H9 (cell line): ENCODE data around the gene KCNMB2. TPM values are rescaled to one million over a fixed set of nuclear protein-coding genes. Genes with fewer than 3 reads are reported as not detected.

ENCODE experiments used
- DNase-seq: peaks from one replicate; pipeline ENCODE4 v3.0.0-alpha.2; 2017
- H2AFZ ChIP-seq: one replicate; pipeline ENCODE4 v1.6.1; 2013; ENCODE audit warnings: mild to moderate bottlenecking, low read length, control low read depth, moderate library complexity
- H2AK5ac ChIP-seq: 2 replicates; pipeline ENCODE4 v1.6.1; 2013; ENCODE audit warnings: low read length, control low read depth, mixed read lengths; ENCODE audit not compliant: insufficient read length
- H2BK120ac ChIP-seq: one replicate; pipeline ENCODE4 v1.6.1; 2013; ENCODE audit warnings: low read depth, mild to moderate bottlenecking, low read length, control low read depth, inconsistent platforms; ENCODE audit not compliant: poor library complexity, severe bottlenecking
- H2BK12ac ChIP-seq: 2 replicates; pipeline ENCODE4 v1.6.1; 2013; ENCODE audit warnings: low read length, control low read depth, mixed read lengths, low read depth; ENCODE audit not compliant: insufficient read length
- H2BK15ac ChIP-seq: 2 replicates; pipeline ENCODE4 v1.6.1; 2013; ENCODE audit warnings: low read depth, low read length, control low read depth
- H2BK20ac ChIP-seq: one replicate; pipeline ENCODE4 v1.6.1; 2013; ENCODE audit warnings: low read depth, mild to moderate bottlenecking, low read length, control low read depth, inconsistent platforms; ENCODE audit not compliant: poor library complexity, severe bottlenecking
- H2BK5ac ChIP-seq: 2 replicates; pipeline ENCODE4 v1.6.1; 2013; ENCODE audit warnings: low read length, control low read depth, mixed read lengths; ENCODE audit not compliant: insufficient read length
- H3K14ac ChIP-seq: 2 replicates; pipeline ENCODE4 v1.6.1; 2013; ENCODE audit warnings: low read length, control low read depth; ENCODE audit not compliant: insufficient read depth
- H3K18ac ChIP-seq: 2 replicates; pipeline ENCODE4 v1.6.1; 2013; ENCODE audit warnings: low read depth, mild to moderate bottlenecking, mixed read lengths, low read length, control low read depth; ENCODE audit not compliant: insufficient read length
- H3K23ac ChIP-seq: 2 replicates; pipeline ENCODE4 v1.6.1; 2013; ENCODE audit warnings: low read length, control low read depth, mixed read lengths, low read depth; ENCODE audit not compliant: insufficient read length
- H3K23me2 ChIP-seq: 2 replicates; pipeline ENCODE4 v1.6.1; 2013; ENCODE audit warnings: low read depth, mild to moderate bottlenecking, mixed read lengths, low read length, control low read depth; ENCODE audit not compliant: insufficient read length, poor library complexity, severe bottlenecking
- H3K27ac ChIP-seq: 2 replicates; pipeline ENCODE4 v1.5.1; 2013; ENCODE audit warnings: low read length, control low read depth, mixed read lengths, low read depth; ENCODE audit not compliant: insufficient read length
- H3K27me3 ChIP-seq: 2 replicates; pipeline ENCODE4 v1.6.1; 2013; ENCODE audit warnings: low read length, control low read depth, inconsistent platforms; ENCODE audit not compliant: insufficient read depth
- H3K4ac ChIP-seq: 2 replicates; pipeline ENCODE4 v1.6.1; 2013; ENCODE audit warnings: low read depth, mild to moderate bottlenecking, control low read depth, inconsistent platforms, low read length, moderate library complexity
- H3K4me1 ChIP-seq: 2 replicates; pipeline ENCODE4 v1.6.1; 2013; ENCODE audit warnings: low read length, control low read depth, inconsistent platforms; ENCODE audit not compliant: insufficient read depth
- H3K4me2 ChIP-seq: 2 replicates; pipeline ENCODE4 v1.6.1; 2013; ENCODE audit warnings: low read length, control low read depth, mixed read lengths; ENCODE audit not compliant: insufficient read length, insufficient read depth
- H3K56ac ChIP-seq: 2 replicates; pipeline ENCODE4 v1.6.1; 2013; ENCODE audit warnings: low read depth, mild to moderate bottlenecking, mixed read lengths, low read length, control low read depth; ENCODE audit not compliant: insufficient read length
- H3K79me1 ChIP-seq: 2 replicates; pipeline ENCODE4 v1.6.1; 2013; ENCODE audit warnings: low read depth, mild to moderate bottlenecking, moderate library complexity, low read length, control low read depth, inconsistent platforms; ENCODE audit not compliant: insufficient read depth, poor library complexity, severe bottlenecking
- H3K79me2 ChIP-seq: 2 replicates; pipeline ENCODE4 v1.6.1; 2013; ENCODE audit warnings: low read length, control low read depth, inconsistent platforms; ENCODE audit not compliant: insufficient read depth
- H3K9ac ChIP-seq: 2 replicates; pipeline ENCODE4 v1.6.1; 2013; ENCODE audit warnings: low read length, control low read depth, mixed read lengths; ENCODE audit not compliant: insufficient read length; ENCODE audit errors: extremely low read depth
- H3K9me3 ChIP-seq: one replicate; pipeline ENCODE4 v1.6.1; 2013; ENCODE audit warnings: low read depth, low read length, inconsistent platforms; ENCODE audit not compliant: control insufficient read depth
- H3T11ph ChIP-seq: one replicate; pipeline ENCODE4 v1.6.1; 2013; ENCODE audit warnings: mild to moderate bottlenecking, low read length, control low read depth, inconsistent platforms
- H4K20me1 ChIP-seq: one replicate; pipeline ENCODE4 v1.6.1; 2013; ENCODE audit not compliant: control insufficient read depth, insufficient read length, insufficient read depth
- H4K5ac ChIP-seq: 2 replicates; pipeline ENCODE4 v1.6.1; 2013; ENCODE audit warnings: low read depth, mild to moderate bottlenecking, mixed read lengths, low read length, control low read depth; ENCODE audit not compliant: insufficient read length
- H4K8ac ChIP-seq: replicated peaks from 2 replicates; pipeline ENCODE4 v1.6.1; 2013; ENCODE audit warnings: low read length, control low read depth, mixed read lengths, low read depth; ENCODE audit not compliant: insufficient read length
- H4K91ac ChIP-seq: 2 replicates; pipeline ENCODE4 v1.6.1; 2013; ENCODE audit warnings: low read depth, mild to moderate bottlenecking, moderate library complexity, mixed read lengths, low read length, control low read depth; ENCODE audit not compliant: insufficient read length
- H3K27ac Mint-ChIP-seq, 3 experiments: 2 replicates in 2 of 3; 3 replicates in 1 of 3; pipeline ENCODE4 v1.8.0; 2020 to 2021; ENCODE audit warnings: mixed read lengths in 3 of 3, mild to moderate bottlenecking in 1 of 3, moderate library complexity in 1 of 3
- H3K27me3 Mint-ChIP-seq: 2 replicates; pipeline ENCODE4 v1.8.0; 2021; ENCODE audit warnings: low read depth, mild to moderate bottlenecking, moderate library complexity, mixed read lengths
- H3K36me3 Mint-ChIP-seq, 3 experiments: 2 replicates in 2 of 3; 3 replicates in 1 of 3; pipeline ENCODE4 v1.8.0; 2020 to 2021; ENCODE audit warnings: low read depth in 3 of 3, mixed read lengths in 3 of 3; ENCODE audit not compliant: insufficient read depth in 1 of 3
- H3K4me1 Mint-ChIP-seq, 2 experiments: 2 replicates each; pipeline ENCODE4 v1.8.0; 2020; ENCODE audit warnings: mixed read lengths in 2 of 2
- H3K4me3 Mint-ChIP-seq, 2 experiments: 2 replicates in 1 of 2; 3 replicates in 1 of 2; pipeline ENCODE4 v1.8.0; 2020 to 2021; ENCODE audit warnings: mild to moderate bottlenecking in 2 of 2, mixed read lengths in 2 of 2, moderate library complexity in 1 of 2
- H3K9me3 Mint-ChIP-seq, 2 experiments: 2 replicates in 1 of 2; 3 replicates in 1 of 2; pipeline ENCODE4 v1.8.0; 2020; ENCODE audit warnings: mild to moderate bottlenecking in 2 of 2, mixed read lengths in 2 of 2, moderate library complexity in 1 of 2
- WGBS: extraction: QIAGEN DNeasy Blood & Tissue Kit; methylation state at CpG from one replicate; pipeline ENCODE4 v1.1.7; 2013; ENCODE audit warnings: missing lambda C conversion rate, low lambda C conversion rate, mixed read lengths; ENCODE audit not compliant: insufficient read length; ENCODE audit errors: extremely low coverage; 5-methylcytosine and 5-hydroxymethylcytosine counted together
- total RNA-seq: library from RNA; stranded (reverse); gene quantifications from 2 replicates; pipeline ENCODE4 v1.2.1, GENCODE V29; 2021
- TF ChIP-seq, protein P1 (sequence below): fragments of 200-600 bp; sonication (generic); conservative IDR thresholded peaks from 3 replicates; pipeline ENCODE4 v1.8.0; 2021; ENCODE audit warnings: antibody characterized with exemption, mild to moderate bottlenecking

Gene KCNMB2
- total RNA-seq, 1 experiment from 2014 or later, result not detected

DNA sequence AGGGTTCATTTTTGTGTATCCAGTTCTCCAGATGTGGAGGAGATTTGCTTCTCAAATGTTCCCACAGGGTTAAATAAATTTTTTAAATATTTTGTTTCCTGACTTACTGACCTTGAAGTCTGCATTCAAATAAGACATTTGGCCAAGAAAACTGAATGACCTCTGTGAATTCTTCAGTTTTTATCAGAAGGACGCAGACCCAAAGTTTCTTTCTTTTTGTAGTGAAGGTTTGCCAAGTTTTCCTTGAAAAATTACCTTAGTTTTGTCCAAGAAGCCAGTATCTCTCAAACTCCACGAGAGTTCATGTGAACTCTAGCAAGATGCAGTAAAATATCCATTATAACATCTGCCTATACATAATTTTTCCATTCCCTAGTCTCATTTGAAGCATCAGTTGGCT lies 332.4 kb downstream of the KCNMB2 start:
- WGBS, result no CpG with 5 or more reads among the region's 2 CpGs
- no peak overlapping the region for H3T11ph ChIP-seq
- no peak overlapping the region for H4K8ac ChIP-seq
- H3K79me2 ChIP-seq, result no peaks in the 10 kb centered on the region
- no peak overlapping the region for H3K9ac ChIP-seq
- H3K23ac ChIP-seq, result no peak overlapping the region
- no peak overlapping the region for H2BK120ac ChIP-seq
- no peak overlapping the region for H3K27ac ChIP-seq
- Mint-ChIP-seq H3K27ac (no peak overlapping the region), H3K4me3 (no peak overlapping the region), H3K27me3 (no peaks in the 10 kb centered on the region), H3K9me3 (peaks cover 0 to 3% of the 10 kb centered on the region in 2 experiments; a peak in 2 of 5 replicates), H3K4me1 (no peaks in the 10 kb centered on the region), H3K36me3 (0 out of 7 replicates have a peak, but pooled peaks cover 0 to 1% (median 0%) of the 10 kb centered on the region in 3 experiments)
- no peaks in the 10 kb centered on the region for H3K9me3 ChIP-seq
- no peak overlapping the region for H2BK5ac ChIP-seq
- no peak overlapping the region for H2AK5ac ChIP-seq
- no peaks in the 10 kb centered on the region for H3K79me1 ChIP-seq
- no peak overlapping the region for H4K5ac ChIP-seq
- no peaks in the 10 kb centered on the region for H4K20me1 ChIP-seq
- H3K56ac ChIP-seq, result no peak overlapping the region
- H4K91ac ChIP-seq, result no peak overlapping the region
- no peak overlapping the region for H2BK15ac ChIP-seq
- H3K14ac ChIP-seq, result no peak overlapping the region
- no peak overlapping the region for H2BK20ac ChIP-seq
- no peak overlapping the region for H3K4ac ChIP-seq
- no peaks in the 10 kb centered on the region for H3K23me2 ChIP-seq
- H3K27me3 ChIP-seq, result no peaks in the 10 kb centered on the region
- H3K4me2 ChIP-seq, result no peak overlapping the region
- no peak for DNase-seq
- no peaks in the 10 kb centered on the region for H3K4me1 ChIP-seq
- H2BK12ac ChIP-seq, result no peak overlapping the region
- TF ChIP-seq, protein P1, sequence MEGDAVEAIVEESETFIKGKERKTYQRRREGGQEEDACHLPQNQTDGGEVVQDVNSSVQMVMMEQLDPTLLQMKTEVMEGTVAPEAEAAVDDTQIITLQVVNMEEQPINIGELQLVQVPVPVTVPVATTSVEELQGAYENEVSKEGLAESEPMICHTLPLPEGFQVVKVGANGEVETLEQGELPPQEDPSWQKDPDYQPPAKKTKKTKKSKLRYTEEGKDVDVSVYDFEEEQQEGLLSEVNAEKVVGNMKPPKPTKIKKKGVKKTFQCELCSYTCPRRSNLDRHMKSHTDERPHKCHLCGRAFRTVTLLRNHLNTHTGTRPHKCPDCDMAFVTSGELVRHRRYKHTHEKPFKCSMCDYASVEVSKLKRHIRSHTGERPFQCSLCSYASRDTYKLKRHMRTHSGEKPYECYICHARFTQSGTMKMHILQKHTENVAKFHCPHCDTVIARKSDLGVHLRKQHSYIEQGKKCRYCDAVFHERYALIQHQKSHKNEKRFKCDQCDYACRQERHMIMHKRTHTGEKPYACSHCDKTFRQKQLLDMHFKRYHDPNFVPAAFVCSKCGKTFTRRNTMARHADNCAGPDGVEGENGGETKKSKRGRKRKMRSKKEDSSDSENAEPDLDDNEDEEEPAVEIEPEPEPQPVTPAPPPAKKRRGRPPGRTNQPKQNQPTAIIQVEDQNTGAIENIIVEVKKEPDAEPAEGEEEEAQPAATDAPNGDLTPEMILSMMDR, result no peak
- H2AFZ ChIP-seq, result no peak overlapping the region
- no peak overlapping the region for H3K18ac ChIP-seq
